ENCODE results near the gene E2F2. TPM values are rescaled to one million over a fixed set of nuclear protein-coding genes. Genes with fewer than 3 reads are reported as not detected.
"Not testable (repeated sequence)": the region's sequence is repeated elsewhere in the genome, so short reads cannot be mapped to it uniquely, and the experiment has no call there.

Gene E2F2
- total RNA-seq, 2 donors from 2014 or later: 8.2 to 32.9 TPM

DNA sequence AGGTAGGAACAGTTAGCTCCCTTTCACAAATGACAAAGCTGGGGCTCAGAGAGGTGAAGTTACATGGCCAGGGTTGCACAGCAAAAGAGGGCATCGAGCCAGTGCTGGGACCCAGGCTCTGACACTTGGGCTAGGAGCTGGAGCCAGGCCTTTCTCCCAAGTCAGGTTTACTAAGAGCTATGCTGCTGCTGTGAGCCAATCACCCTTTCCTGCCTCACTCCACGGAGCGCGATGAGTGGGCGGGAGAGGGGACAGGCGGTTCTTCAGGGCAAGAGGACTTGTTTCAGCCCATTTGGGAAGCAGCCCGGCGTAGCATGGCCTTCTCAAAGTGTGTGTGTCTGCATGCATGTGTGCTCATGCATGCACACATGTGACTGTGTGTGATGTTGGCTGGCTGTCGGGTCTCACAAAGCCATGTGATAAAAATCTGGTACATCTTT lies 17.7 kb upstream of the E2F2 start:
- Histone ChIP-seq H3K9ac (ENCODE audit: low read depth in 2 of 2, low read length in 2 of 2) (no peak overlapping the region), H3K4me3 (no peak overlapping the region), H3K27ac (peak overlapping the region; percentile 88), H3K27me3 (no peaks in the 10 kb centered on the region), H3K9me3 (no peaks in the 10 kb centered on the region), H3K4me1 (peaks cover 20% of the 10 kb centered on the region), H3K36me3 (no peaks in the 10 kb centered on the region)
- intact Hi-C loops (cut with DNase I): no loop called here
- no peak for TF ChIP-seq CTCF (IDR thresholded peaks at IDR 0.05)
- no peak for DNase-seq

- peak; percentile 56 for DNase-seq
- TF ChIP-seq CTCF (IDR thresholded peaks at IDR 0.05): no peak
- Histone ChIP-seq H3K9ac (ENCODE audit: low read depth in 2 of 2, low read length in 2 of 2) (peak overlapping the region in 1 of 2 donors; percentile 49), H3K9me3 (no peaks in the 10 kb centered on the region), H3K4me3 (no peak overlapping the region), H3K4me1 (peaks cover 20% of the 10 kb centered on the region), H3K36me3 (no peaks in the 10 kb centered on the region), H3K27ac (peak overlapping the region; percentile 88), H3K27me3 (no peaks in the 10 kb centered on the region)
- intact Hi-C loops (cut with DNase I): no loop called here
These were observed 16.0 kb upstream of the E2F2 start for GRCh38 chr1:23546897-23547584.

DNA sequence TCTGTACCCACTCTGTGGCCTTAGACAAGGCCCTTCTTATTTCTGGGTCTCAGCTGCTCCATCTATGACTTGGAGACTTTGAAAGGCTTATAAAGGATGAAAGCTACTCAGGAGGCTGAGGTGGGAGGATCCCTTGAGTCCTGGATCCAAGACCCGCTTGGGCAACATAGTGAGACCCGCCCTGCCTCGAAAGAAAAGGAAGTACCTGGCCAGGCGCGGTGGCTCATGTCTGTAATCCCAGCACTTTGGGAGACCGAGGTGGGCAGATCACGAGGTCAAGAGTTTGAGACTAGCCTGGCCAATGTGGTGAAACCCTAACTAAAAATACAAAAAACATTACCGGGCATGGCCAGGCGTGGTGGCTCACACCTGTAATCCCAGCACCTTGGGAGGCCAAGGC lies 14.8 kb upstream of the E2F2 start:
- TF ChIP-seq CTCF (IDR thresholded peaks at IDR 0.05): no peak
- Histone ChIP-seq H3K9ac (ENCODE audit: low read depth in 2 of 2, low read length in 2 of 2) (peak overlapping the region in 1 of 2 donors; percentile 51), H3K4me3 (no peak overlapping the region), H3K36me3 (no peaks in the 10 kb centered on the region), H3K4me1 (peaks cover 20% of the 10 kb centered on the region), H3K9me3 (no peaks in the 10 kb centered on the region), H3K27me3 (no peaks in the 10 kb centered on the region), H3K27ac (peak overlapping the region; percentile 88)
- DNase-seq: peak; percentile 68
- intact Hi-C loops (cut with DNase I): loop anchor here (1.0 kb wide), 1 partner anchor 91 kb away; no protein-coding TSS in a partner anchor

GRCh38 chr1:23544444-23545389 lies 13.7 kb upstream of the E2F2 start:
- Histone ChIP-seq H3K9ac (ENCODE audit: low read depth in 2 of 2, low read length in 2 of 2) (peak overlapping the region in 1 of 2 donors; percentile 51), H3K27ac (peak overlapping the region; percentile 88), H3K4me3 (no peak overlapping the region), H3K36me3 (no peaks in the 10 kb centered on the region), H3K4me1 (peaks cover 20% of the 10 kb centered on the region), H3K9me3 (no peaks in the 10 kb centered on the region), H3K27me3 (no peaks in the 10 kb centered on the region)
- peak; percentile 87 for DNase-seq
- intact Hi-C loops (cut with DNase I): loop anchor here (1.0 kb wide), 1 partner anchor 93 kb away; no protein-coding TSS in a partner anchor
- peak; percentile 88 for TF ChIP-seq CTCF (IDR thresholded peaks at IDR 0.05)

DNA sequence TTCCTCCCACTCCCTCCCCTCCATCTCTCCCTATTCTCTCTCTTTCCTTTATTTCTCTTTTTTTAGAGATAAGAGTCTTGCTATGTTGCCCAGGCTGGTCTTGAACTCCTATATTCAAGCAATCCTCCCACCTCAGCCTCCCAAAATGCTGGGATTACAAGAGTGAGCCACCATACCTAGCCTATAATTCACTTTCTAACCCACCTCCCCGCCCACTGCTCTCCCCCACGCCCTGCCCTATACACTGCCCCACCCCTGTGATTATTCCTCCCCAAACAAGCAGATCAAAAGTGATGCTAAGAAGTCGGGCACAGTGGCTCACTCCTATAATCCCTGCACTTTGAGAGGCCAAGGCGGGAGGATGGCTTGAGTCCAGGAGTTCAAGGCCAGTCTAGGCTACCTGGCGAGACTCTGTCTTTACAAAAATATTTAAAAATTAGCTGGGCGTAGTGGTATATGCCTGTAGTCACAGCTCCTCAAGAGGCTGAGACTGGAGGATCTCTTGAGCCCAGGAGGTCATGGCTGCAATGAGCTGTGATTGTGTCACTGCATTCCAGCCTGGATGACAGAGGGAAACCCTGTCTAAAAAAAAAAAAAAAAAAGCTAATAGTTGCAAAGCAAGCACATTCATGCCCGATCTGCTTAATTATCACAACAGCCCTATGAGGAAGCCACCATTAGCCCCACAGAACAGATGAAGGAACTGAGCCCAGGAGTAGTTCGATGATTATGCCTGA lies 12.8 kb upstream of the E2F2 start:
- H3K27me3 ChIP-seq: no peaks in the 10 kb centered on the region
- no peak overlapping the region for H3K4me3 ChIP-seq
- H3K9ac ChIP-seq (ENCODE audit: low read depth in 2 of 2, low read length in 2 of 2): no peak overlapping the region
- H3K4me1 ChIP-seq: peaks cover 18% of the 10 kb centered on the region
- no peak for DNase-seq
- H3K36me3 ChIP-seq: no peaks in the 10 kb centered on the region
- no peak for TF ChIP-seq CTCF (IDR thresholded peaks at IDR 0.05)
- no peak overlapping the region for H3K27ac ChIP-seq
- intact Hi-C loops (cut with DNase I): no loop called here
- H3K9me3 ChIP-seq: no peaks in the 10 kb centered on the region

DNA sequence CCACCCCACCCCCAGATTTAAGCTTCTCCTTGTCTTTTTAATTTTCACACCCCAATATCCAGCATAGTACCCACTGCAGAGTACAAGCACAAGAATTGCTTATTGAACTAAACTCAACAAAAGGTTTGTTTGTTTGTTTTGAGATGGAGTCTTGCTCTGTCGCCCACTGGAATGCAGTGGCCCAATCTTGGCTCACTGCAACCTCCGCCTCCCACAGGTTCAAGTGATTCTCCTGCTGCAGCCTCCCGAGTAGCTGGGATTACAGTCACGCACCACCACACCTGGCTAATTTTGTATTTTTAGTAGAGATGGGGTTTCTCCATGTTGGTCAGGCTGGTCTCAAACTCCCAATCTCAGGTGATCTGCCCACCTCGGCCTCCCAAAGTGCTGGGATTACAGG lies 11.9 kb upstream of the E2F2 start:
- H3K27ac ChIP-seq; DNase-seq; H3K36me3 ChIP-seq; H3K9ac ChIP-seq (ENCODE audit: low read depth in 2 of 2, low read length in 2 of 2); H3K27me3 ChIP-seq; H3K9me3 ChIP-seq; intact Hi-C loops (cut with DNase I); H3K4me3 ChIP-seq: not testable (repeated sequence)
- H3K4me1 ChIP-seq: peaks cover 10% of the 10 kb centered on the region

All from colonic mucosa (tissue), 4 donors.